GM21723 (cell line): ENCODE measurements around the gene LZTFL1.
"Not testable (repeated sequence)": the region's sequence is repeated elsewhere in the genome, so short reads cannot be mapped to it uniquely, and the experiment has no call there.

Source experiments
- ATAC-seq: cut with Tn5 transposase; IDR thresholded peaks from one replicate; pipeline ENCODE4 v1.9.1; 2021; ENCODE audit warnings: mild to moderate bottlenecking, moderate library complexity; ENCODE audit not compliant: unreplicated experiment

Gene LZTFL1

GRCh38 chr3:45865563-45865962, 23.6 kb upstream of the LZTFL1 start:
- no peak for ATAC-seq

- ATAC-seq: peak; percentile 62
These were observed 23.0 kb upstream of the LZTFL1 start for GRCh38 chr3:45864760-45865519.

- ATAC-seq: peak; percentile 71
These were observed 19.3 kb upstream of the LZTFL1 start for GRCh38 chr3:45861043-45861719.

DNA sequence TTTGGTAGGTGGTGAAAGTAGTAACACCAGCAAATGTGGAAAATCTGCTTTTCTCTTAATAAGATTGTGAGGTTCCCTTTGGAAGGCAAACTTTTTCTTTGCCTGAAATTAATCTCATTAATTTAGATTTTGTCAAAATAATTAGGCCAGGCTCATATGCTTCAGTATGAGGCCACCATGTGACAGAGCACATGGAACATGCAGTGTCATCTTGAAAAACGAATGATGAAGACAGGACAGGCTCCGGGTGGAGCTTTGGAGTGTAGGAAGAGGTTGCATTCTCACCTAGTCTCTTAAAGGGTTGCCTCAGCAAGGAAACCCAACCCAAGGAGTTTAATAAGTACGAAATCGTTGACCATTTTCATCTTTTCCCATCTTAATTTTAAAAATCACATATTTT, 18.6 kb upstream of the LZTFL1 start:
- no peak for ATAC-seq

DNA sequence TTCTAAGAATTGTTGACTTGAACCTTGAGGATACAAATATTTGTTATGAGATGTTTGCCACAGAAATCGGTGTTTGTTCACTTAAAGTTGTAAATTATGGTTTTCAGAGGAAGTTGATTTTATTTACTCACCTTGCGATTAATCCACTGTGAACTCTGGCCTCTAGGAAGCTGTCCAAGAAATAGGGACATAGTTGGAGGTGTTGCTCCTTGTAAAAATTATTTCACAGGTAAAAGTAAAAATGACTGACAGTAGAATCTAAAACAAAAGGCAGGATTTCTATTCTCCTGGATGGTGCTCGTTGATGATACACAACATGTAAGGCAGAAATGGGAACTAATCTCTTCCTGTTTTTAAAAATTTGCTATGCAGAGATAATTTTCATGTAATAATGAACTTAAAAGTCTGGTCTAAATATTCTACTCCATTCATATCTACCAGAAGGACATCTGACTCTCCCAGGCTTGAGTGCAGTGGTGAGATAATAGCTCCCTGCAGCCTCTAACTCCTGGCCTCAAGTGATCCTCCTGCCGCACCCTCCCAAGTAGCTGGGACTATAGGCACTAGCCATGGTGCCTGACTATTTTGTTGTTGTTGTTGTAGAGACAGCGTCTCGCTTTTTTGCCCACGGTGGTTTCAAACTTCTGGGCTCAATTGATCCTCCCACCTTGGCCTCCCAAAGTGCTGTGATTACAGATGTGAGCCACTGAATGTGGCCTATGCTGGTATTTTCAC, 17.1 kb upstream of the LZTFL1 start:
- no peak for ATAC-seq

GRCh38 chr3:45857024-45857423, 15.1 kb upstream of the LZTFL1 start:
- not testable (repeated sequence) for ATAC-seq

- not testable (repeated sequence) for ATAC-seq
These were observed 14.4 kb upstream of the LZTFL1 start for GRCh38 chr3:45856323-45856722.

DNA sequence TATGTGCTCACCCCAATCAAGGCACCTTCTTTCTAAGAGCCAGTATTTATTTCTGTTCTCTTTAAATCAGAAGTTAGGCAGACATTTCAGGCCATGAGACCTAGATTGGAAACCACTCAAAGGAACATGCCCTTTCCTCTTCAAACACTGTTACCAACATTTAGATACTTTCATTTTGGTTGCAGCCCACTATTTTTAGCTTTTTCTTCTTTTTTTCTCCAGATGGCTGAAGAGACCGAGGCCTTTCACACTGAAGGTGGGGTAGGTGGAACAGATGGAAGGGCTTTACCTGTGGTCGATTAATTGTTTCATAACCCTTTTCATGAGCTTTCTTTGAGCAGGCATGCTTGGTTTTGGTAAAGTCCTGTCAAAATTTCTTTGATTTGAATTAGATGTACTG, 10.9 kb upstream of the LZTFL1 start:
- peak; percentile 68 for ATAC-seq

DNA sequence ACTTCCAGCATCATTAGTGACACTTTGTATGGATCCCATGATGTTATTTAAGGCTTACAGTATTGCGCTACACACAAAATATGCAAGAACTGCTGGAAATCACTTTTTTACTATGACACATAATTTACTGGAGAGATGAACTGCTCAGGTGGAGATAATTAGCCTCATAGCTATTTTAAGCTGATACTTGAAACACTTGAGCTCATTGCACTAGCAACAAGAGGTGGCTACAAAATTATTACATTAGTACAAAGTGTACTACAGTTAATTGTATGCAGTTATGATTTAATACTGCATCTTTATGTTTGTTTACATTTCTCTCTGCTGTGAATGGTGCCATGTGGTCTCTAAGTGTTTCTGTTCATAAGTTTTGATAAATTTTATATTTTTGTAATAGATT, 6.5 kb upstream of the LZTFL1 start:
- ATAC-seq: no peak

DNA sequence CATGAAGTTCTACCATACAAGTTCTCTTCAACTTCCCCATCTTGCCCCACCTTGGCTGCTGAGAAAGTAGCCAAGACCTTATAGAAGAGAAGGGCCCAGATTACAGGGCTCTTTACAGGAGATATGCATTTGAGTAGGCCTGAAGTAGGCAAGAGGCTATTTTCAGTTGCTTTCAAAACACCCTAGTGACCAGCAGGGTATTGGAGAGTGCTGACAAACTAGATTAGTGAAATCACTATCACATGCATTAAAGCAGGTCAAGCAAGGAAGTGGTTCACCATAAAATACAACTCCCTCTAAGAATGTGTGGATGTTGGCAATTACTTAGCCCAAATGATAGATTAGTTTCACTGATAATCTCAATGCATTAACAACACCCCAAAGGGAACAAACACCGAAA, 2.7 kb upstream of the LZTFL1 start:
- ATAC-seq: no peak

DNA sequence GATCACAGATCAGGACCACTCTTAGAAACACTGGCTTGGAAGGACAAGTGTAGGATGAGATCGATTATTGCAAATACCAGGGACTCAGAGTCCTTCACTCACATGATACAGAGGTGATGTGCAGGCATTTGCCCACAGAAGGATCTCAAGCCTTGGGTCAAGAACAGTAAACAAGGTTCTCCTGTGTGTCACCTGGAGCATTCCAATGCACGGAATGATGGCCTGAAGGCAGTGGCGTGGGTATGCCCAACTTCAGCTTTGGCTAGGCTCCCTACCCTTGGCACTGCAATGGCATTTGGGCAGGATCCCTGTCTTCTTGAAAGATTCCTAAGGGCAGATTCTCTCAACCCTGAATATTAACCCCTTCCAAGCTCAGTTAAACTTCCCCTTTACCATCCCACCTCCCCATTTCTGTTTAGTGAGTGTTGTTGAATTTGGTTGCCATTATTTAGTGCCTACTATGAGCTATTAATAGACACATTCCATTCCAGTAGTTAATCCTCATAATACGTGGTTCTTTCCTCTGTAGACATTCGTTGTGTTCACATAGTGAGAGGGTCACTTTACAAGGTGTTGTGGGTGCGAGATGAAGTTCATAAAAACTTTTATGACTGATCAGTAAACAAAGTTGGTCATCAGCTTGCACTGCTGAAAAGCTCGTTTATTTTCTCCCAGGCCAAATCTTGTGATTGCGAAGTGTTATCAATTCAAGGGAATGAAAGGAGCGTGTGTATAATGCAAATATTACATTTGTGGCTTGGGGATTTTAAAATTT, 1.1 kb upstream of the LZTFL1 start:
- ATAC-seq: no peak

- no peak for ATAC-seq
These were observed 531 bp downstream of the LZTFL1 start for GRCh38 chr3:45841420-45841756.

DNA sequence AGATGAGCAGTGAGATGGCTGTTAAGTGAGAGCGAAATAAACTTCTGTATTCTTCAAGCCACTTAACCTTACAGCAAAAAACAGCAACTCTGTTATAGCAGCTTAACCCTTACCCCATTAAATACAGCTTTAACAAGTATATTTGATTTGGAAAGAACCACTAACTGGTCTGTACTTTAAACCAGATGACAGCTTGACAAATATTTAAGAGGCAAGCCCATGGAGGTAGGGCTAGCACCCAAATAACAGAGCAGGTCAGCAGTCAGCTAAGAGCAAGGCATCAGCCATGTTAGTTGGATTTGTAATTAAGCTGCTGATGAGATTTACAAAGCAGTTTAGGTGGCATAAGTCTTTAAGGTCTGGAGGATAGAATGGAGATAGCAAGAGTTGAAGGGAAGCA, 3.5 kb downstream of the LZTFL1 start:
- no peak for ATAC-seq

- ATAC-seq: no peak
These were observed 9.2 kb downstream of the LZTFL1 start for GRCh38 chr3:45832699-45833098.

GRCh38 chr3:45830121-45830520, 11.8 kb downstream of the LZTFL1 start:
- ATAC-seq: no peak

DNA sequence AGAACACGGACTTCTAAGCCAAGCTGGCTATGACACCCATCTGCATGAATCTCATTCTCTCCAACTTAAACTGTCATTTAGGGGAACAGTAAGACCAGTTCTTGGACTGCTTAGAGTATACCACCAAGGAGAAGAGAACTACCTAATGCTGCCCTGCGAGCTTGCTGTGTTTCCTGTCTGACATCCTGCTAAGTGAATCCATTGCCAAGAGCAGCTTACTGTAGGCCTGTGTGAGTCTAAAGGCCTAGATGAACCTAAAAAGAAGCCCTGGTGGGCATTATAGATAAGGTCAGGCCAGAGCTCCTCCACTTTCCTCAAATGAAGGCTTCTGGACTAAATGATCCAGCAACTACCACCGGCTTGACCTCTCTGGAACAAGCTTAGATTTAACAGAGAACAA, 15.0 kb downstream of the LZTFL1 start:
- ATAC-seq: no peak

- ATAC-seq: no peak
These were observed 15.6 kb downstream of the LZTFL1 start for GRCh38 chr3:45826321-45826720.

- ATAC-seq: no peak
These were observed 20.8 kb downstream of the LZTFL1 start for GRCh38 chr3:45821127-45821526.

DNA sequence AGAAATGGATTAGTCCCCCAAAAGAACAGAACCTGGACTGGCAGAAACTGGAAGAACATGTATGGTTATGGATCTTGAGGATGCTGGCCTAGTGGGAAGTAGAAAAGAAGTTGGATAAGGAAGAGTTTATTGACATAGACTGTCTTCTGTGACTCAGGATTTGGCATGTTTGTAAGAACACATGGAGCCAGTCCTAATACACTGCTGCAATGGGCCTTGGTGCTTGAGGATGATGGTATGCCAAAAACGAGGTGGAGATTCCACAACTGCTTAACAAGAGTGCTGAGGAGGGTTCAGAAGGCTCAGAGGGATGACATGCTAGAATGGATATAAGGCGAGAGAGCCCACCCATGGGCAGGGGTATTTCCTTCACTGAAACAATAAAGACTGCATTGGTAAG, 22.4 kb downstream of the LZTFL1 start:
- no peak for ATAC-seq

DNA sequence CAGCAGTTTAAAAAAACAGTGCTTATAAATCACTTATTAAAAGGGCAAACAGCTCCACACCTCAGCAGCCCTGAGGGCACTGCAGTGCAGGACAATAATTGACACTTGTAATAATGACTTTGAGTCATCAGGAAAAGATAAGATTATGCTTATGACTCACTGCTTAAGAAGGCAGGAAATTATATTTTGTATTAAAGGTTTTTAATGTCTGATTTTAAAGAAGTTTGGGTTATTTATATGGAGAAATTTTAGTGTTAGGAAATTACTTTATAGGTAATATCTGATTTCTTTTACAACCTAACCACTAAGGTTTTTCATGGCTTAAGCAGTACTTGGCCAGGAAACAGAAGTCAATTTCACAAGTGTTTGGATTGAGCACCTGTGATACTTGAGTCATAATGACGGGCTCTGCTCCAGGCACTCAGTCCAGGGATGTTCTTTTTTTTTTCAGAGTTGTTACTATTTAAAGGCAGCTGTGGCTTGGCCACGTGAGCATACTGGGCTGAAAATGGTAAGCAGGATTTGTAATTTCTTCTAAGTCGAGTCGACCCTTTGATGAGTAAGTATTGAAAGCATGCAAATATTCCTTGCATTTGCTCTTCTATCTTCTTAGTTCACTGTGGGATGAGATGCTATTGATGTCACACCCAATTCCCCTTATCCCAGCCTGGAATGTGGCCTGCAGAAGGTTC, 23.9 kb downstream of the LZTFL1 start:
- ATAC-seq: no peak

- no peak for ATAC-seq
These were observed 25.4 kb downstream of the LZTFL1 start for GRCh38 chr3:45816544-45816943.
